ENCODE results near the gene DHCR7.

DHCR7 gene

GRCh38 chr11:71456831-71457230 lies 8.6 kb upstream of the DHCR7 start:
- no peak for DNase-seq (ENCODE audit: low spot score)

DNA sequence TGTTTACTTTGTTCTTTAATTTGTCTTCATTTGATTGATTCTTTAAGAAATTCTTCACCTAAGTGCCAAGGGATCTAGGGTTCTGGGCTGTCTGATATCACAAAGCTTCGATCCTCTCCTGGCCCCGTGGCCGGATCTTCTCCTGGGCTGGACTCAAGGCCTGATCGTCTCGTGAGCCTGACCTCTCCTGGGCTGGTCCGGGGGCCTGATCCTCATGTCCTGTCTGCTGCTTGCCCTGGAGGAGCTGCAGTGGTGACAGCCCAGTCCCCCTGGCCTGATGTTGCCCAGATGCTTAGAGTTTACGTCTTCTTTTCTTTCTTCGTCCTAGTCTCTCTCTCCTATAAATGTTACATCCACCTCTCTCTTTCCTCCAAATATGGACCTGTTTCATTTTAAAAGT lies 8.1 kb upstream of the DHCR7 start:
- no peak for DNase-seq (ENCODE audit: low spot score)

- DNase-seq (ENCODE audit: low spot score) = no peak
Observed at GRCh38 chr11:71454470-71455113, 6.4 kb upstream of the DHCR7 start.

- no peak for DNase-seq (ENCODE audit: low spot score)
Observed at GRCh38 chr11:71453918-71454304, 5.7 kb upstream of the DHCR7 start.

DNA sequence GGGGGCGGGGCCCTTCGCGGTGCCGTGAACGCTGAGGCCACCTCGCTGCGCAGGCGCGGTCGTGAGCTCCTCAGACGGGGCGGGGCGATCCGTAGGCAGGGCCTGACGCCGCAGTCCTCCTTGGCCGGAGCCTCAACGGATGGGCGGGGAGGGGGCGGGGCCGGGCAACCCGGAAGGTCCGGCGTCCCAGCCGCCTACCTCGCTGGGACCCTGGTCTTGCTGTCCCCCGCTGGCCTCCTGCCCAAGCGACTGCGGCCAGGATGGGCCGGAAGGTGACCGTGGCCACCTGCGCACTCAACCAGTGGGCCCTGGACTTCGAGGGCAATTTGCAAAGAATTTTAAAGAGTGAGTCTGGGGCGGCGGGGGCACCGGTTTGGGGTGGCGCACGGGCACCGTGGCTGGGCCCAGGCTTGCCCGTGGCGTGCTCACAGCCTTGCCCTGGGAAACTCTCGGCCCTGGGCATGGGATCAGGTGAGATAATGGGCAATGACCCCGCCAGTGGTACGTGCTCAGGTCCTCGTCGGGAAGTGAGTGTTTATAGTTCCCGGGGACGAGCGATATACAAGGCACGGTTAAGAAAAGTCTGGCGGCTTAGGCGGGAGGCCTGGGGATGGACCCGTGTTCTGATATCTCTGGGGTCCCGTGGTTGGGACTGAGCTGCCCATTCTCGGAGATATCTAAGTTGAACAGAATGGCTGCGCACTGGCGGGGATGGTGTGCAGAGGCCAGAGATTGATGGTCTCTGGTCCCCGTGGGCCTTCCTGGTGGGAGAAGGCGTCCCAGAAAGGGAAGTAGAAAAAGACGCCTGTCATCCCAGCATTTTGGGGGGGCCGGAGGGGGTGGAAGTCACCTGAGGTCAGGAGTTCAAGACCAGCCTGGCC lies 5.1 kb upstream of the DHCR7 start, which contains the start of gene NADSYN1:
TSS of gene NADSYN1 (plus strand) at position 167 of the 881 bp plus-strand sequence. CDS start at position 261, 94 bp downstream.
- DNase-seq (ENCODE audit: low spot score) = peak; percentile 98

- peak; percentile 78 for DNase-seq (ENCODE audit: low spot score)
Observed at GRCh38 chr11:71452199-71453036, 4.2 kb upstream of the DHCR7 start.

DNA sequence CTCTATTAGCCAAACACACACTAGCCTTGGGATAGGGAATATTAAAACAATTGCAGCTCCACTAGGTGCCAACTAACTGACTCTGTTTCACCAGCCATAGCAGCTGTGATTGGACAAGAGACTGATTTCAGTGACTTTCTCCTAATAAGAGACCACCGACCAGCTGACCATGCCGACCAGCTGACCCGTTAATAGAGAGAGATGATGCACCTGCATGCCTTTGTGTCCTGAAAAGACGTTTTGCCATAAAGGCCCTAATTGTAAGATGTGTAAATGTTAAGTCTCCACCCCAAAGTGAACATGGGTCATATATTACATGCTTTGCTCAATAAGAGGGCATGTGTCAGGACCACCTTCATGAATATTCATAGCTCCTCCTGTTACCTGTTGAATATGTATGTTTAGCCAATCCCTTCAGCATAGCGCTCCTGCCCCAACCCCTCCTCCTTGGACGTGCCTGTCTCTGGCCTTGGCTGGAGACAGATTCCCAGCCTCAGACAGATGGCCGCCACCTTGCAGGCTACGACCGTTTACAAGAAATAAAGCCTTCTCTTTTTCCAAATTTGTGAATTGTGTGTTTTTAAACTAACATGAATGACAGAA lies 3.5 kb upstream of the DHCR7 start:
- no peak for DNase-seq (ENCODE audit: low spot score)

- DNase-seq (ENCODE audit: low spot score) = no peak
Observed at GRCh38 chr11:71450939-71451338, 2.7 kb upstream of the DHCR7 start.

- no peak for DNase-seq (ENCODE audit: low spot score)
Observed at GRCh38 chr11:71450507-71450906, 2.3 kb upstream of the DHCR7 start.

GRCh38 chr11:71449596-71449995 lies 1.4 kb upstream of the DHCR7 start:
- no peak for DNase-seq (ENCODE audit: low spot score)

- no peak for DNase-seq (ENCODE audit: low spot score)
Observed at GRCh38 chr11:71447791-71448256, 369 bp downstream of the DHCR7 start.

DNA sequence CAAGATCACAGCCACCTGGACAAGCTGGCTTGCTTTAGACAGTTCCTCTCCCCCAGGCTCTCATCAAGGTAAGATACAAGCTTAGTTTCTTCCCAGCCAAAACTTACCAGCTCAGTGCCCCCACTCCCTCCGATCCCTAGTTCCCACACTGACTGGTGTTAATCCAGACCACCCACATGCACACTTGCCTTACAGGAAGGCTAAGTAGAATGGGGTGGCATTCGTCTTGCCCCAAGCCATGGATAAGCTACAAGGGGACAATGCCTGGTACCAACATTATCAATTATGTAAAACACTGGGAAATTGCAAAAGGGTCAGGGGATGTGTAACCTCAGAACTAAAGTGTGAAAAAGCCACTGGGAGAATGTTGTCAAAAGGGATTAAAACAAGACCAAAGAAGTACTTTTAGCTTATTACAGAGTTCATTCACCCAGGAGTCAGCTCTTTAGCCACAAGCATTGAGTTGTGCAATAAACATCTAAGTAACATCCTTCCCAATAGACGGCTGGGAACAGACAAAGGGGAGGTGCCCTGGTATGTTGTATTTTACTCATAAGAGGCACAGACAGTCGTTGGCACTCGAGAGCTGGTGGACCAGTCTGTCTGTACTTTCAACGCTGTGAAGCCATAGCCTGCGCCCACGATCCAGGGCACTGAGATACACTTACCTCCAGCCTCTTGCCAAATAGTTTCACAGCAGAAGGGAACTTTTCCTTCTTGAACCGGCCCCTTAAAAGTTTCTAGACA lies 1.1 kb downstream of the DHCR7 start:
- DNase-seq (ENCODE audit: low spot score) = no peak

DNA sequence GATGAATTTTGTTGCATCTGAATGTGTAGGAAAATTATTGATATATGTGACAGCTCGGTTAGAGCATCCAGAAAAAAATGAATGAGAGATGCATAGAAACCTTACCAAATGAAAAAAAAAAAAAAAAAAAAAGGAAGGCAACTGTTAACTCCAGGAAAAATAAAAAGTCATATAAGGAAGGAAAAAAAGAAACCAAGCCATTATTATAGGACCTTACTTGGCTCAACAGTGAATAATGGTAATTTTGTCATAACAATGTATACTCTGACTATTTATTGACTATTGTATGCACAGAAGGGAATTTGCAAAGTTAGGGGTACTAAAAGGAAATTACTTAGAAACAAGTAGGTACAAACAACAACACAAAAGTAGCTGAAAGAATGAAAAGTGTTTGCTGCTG lies 2.0 kb downstream of the DHCR7 start:
- no peak for DNase-seq (ENCODE audit: low spot score)

- no peak for DNase-seq (ENCODE audit: low spot score)
Observed at GRCh38 chr11:71444811-71445210, 3.4 kb downstream of the DHCR7 start.

- no peak for DNase-seq (ENCODE audit: low spot score)
Observed at GRCh38 chr11:71443736-71444445, 4.3 kb downstream of the DHCR7 start.

DNA sequence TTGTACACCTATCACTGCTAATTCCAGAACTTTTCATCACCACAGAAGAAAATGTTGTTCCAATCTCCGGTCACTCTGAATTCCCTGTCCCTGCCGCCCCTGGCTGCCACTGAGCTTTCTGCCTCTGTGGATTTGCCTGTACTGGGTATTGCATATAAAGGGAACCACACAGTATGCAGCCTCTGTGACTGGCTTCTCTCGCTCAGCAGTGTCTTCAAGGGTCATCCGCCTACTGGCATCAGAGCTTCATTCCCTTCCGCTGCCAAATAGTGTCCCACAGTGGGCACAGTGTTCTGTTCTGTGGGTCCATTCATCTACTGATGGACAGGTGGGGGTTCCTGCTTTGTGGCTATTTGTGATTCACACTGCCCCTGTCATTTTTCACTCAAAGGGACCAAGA lies 5.3 kb downstream of the DHCR7 start:
- no peak for DNase-seq (ENCODE audit: low spot score)

DNA sequence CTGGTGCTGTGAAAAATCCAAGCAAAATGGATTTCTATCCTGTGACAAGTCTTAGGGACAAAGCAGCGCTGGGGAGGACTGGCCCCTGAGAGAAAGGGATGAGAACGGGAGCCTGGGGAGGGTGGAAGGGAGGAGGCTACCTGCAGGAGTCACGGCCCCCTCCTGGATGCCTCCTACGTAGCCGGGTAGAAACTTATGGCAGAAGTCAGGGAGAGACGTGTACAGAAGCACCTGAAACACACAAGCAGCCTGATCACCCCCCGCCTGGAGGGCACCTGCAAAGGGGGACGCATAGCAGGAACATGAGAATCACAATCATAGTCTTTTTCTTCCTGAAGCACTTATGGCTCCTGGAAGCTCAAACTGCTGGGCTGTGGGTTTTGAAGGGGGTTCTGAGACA lies 6.1 kb downstream of the DHCR7 start:
- no peak for DNase-seq (ENCODE audit: low spot score)

GRCh38 chr11:71441251-71441650 lies 6.9 kb downstream of the DHCR7 start:
- no peak for DNase-seq (ENCODE audit: low spot score)

- DNase-seq (ENCODE audit: low spot score) = no peak
Observed at GRCh38 chr11:71440021-71440755, 8.0 kb downstream of the DHCR7 start.

GRCh38 chr11:71438650-71439049 lies 9.5 kb downstream of the DHCR7 start:
- no peak for DNase-seq (ENCODE audit: low spot score)
